ENCODE results near the gene COL4A2.

GRCh38 chr13:110290826-110291225 is 16.3 kb upstream of the COL4A2 start:
- TF ChIP-seq CTCF (IDR thresholded peaks at IDR 0.05) (no peak), POLR2A (IDR thresholded peaks at IDR 0.05) (no peak)
